EH (cell line): ENCODE results near the gene ALG1.
"Not testable (repeated sequence)": the region's sequence is repeated elsewhere in the genome, so short reads cannot be mapped to it uniquely, and the experiment has no call there.

Experiments used
- DNase-seq: peaks from one replicate; pipeline ENCODE4 v3.0.0-alpha.2; 2015; ENCODE audit warnings: low read depth

Gene ALG1

DNA sequence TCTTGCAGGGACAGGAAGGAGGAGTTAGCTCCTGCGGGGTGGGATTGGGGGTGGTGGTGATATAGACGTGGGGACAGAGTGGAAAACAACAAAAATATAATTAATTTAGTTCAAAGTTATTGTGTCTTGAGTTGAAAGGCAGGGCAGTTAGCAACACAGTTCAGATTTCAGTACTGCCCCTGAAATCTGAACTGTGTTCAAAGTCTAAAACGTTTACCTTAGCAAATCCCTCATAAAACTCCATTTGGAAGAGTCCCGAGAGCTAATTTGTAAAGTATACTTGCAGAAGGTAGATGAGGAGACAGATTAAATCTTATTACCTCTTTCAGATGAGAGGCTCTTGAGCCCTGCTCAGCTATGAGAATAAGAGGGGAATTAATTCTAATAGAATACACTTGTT is 27.5 kb downstream of the ALG1 start:
- DNase-seq = not testable (repeated sequence)

DNA sequence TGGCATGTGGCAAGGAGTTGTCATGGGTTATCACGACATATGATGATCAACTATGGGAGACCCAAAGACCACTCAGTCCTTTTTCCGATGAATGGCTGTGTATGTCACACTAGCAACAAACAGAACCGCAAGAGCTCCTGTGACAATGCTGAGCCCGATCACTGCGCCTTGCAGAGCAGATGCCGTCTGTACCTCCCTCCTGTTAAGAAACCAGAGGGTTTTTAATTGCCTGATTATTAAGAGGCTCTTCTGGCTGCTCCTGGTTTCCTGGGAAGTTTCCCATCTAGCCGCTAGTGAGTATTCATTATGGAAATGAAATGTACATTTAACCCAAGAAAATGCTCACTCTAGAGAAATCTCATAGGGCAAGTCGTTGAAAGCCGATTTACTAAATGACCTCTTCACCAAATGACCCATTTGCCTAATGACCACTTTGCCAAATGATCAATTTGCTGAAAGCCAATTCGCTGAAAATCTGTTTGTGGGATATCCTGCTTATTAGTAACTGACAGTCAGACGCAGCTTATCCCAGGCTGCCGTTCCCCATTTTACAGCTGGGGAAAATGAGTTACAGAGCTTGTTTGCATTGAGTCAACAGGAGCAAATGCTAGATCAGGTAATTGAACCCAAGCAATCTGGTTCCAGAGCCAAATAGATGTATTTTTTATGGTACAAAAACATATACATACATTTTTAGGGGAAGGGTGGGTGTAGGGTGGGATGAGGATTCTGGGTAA is 31.8 kb downstream of the ALG1 start:
- not testable (repeated sequence) for DNase-seq

DNA sequence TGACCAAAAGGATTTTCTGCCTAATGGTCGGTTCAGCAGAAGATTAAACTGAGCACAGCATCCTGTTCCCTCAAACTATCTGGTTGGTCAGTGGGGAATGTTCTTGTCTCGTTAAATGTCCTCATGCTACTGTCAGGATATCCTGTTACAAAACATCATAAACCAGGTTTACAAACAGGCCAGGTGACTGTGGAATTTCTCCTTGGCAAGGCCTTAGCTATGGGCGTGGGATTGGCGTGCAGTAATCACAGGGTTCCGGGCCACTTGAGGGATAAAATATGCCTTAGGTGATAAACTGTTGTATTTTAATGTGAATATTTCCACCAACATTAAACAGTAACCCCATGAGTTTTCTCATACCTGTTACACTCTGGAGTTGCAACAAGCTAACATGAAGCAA is 33.4 kb downstream of the ALG1 start:
- not testable (repeated sequence) for DNase-seq

DNA sequence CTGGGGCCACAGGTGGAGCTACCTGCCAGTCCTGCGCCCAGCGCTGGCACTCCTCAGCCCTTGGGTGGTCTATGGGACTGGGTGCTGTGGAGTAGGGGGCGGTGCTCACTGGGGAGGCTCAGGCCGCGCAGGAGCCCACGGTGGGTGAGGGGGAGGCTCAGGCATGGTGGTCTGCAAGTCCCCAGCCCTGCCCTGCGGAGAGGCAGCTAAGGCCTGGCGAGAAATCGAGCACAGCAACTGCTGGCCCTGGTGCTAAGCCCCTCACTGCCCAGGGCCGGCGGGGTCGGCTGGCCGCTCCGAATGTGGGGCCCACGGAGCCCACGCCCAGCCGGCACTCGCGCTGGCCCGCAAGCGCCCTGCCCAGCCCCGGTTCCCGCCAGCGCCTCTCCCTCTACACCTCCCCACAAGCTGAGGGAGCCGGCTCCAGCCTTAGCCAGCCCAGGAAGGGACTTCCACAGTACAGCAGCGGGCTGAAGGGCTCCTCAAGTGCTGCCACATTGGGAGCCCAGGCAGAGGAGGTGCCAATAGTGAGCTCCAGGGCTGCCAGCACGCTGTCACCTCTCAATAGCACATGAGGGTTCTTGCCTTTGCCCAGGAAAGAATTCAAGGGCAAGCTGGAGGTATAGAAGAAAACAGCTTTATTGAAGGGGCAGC is 37.0 kb downstream of the ALG1 start:
- no peak for DNase-seq

DNA sequence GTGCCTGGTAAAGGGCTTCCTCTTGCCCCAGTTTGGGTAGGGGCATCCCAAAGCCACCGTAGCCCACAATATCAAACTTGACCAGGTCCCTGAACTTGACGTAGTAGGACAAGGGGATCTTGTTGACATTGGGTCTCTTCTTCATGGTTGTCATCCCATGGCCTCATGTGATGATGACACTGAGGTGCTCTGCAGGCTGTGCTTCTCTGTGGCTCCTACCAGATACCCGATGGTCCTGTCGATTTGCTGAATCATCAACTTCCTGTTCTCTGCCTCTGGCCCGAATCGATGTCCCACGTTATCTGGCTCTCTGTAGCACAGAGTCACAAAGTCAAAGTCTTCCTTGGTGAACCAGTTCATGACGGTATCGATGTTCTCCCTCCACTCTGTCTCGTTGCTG is 39.3 kb downstream of the ALG1 start:
- DNase-seq = not testable (repeated sequence)

DNA sequence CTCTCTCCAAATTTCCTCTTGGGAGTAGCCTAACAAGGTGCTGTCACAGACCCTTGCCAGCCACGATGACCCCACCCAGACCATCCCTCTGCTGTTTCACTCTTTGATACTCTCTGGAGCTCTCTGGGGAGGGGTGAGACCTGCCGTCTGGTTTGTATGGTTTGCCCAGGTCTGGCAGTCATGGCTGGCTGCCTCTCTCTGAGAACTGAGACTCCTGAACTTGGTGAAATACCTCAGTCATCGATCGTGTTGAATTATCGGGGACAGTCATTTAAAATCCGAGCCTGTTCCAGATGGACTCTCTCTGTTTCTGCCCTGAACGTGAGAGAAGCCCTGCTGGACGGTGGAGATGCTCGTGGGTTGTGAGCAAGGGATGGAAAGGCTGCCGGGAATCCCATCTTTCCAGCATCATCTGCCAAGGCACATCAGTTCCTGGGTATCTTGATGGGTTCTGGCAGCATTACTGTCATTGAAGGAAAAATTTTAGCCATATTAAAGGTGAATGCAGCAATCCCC is 45.2 kb downstream of the ALG1 start:
- not testable (repeated sequence) for DNase-seq

DNA sequence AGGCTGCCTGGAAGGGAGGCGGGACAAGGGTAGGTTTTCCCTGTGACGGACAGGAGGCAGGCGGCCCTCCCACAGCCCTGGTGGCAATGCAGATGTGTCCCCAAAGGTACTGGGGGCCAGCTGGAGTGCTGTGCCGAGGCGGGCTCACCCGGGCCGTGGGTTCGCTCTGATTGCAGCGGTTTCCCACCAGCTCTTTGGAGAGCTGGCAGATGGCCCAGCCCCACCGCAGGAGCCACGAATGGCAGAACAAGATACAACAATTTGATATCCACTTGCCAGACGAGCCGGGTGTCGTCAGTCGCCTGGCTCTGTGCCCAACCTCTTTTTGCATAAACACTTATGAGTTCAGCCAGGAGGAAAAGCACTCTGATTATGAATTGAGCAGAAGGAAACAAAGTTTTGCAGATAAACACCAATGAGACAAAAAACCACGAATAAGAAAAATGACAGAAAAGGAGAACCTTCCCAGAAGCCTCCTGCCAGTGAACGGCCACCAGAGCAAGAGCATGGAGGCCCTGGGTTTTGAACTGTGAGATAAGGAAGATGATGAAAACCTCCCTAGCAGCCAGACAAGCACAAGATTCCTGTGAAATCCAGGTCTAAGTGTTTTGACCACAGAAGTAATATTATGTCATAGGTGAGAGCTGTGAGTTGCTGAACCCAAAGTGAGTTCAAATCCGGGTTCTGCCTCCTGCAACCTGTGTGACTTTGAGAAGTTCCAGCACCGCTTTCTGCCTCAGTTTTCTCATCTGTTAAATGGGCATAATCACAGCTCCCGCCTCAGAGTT is 45.9 kb downstream of the ALG1 start:
- not testable (repeated sequence) for DNase-seq

DNA sequence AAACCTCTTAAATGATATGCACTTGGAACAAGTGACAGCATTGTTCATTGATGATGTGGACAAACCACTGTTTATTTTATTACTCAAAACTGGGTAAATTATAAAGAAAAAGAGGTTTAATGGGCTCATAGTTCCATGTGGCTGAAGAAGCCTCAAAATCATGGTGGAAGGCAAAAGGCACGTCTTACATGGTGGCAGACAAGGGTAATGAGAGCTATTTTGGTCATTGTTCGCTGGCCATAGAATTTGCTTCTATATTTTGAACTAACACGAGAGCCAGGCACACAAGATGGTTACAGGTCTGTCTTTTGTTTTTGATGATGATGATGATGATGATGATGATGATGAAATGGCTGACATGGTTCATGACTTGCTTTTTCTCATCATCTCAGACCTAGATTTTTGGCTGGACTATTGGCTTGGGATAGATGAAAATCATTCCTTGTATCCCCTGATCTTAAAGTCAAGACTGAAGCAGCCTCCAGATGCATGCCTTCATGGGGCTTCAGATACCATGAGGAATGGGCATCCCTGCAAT is 59.9 kb downstream of the ALG1 start:
- DNase-seq = not testable (repeated sequence)

DNA sequence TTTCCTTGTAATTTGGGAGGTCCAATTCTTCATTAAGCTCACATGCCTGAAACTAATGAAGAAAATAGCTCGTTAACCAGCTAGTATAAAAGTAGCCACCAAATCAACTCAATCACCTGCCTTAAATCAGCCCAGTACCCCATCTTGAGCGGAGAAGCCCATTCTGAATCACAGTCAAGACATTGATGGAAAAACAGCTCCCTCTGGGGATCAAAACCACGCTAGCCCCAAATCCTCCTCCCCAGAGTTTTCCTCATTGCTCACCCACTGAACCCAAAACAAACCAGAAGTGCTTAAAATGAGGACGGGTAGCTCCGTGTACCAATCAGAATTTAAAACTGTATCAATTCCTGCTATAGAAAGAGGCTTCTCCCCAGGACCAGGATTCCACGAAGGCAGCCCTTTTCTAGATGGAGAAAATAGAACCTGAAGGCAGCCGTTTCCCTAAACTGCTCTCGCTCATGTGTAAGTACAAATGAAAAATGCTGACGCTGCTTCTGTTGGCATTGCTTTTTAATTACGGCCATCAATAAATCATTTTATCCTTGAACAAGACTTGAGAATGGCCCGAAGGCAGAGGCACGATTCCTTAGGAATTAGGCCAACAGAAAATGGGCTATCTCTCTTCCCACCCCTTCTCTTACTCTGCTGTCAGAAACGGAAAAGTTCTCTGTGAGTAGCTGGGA is 61.4 kb downstream of the ALG1 start:
- not testable (repeated sequence) for DNase-seq

DNA sequence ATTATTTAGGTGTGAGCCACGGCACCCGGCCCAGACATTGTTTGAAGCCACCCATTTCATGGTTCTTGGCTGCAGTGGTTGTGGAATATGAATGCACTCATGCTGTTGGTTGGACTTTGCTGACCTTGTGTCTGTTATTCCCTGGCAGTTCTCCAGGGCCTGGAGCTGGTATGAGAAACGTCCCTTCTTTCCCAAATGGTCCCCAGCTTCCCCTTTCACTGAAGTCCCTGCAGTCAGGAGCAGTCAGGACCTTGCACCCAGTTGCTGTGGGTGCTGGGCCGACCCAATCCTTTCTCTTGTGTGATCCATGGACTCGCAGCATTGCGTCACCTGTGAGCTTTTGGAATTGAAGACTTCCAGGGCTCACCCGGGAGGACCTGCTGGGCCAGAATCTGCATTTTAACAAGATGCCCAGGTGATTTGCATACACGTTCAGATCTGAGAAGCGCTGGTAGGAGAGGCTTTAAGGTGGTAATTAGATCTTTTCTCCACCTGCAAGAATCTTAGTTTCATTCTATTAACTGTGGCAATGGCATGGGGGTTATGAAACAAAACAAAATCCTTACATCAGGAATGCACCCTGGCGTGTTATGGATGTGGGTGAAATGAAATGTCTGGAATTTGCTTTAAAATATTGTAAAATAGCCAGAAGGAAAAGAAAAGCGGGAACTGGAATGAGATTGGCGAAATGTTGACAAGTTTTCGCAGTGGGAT is 63.3 kb downstream of the ALG1 start:
- not testable (repeated sequence) for DNase-seq
